Osteoblast (primary cell): ENCODE data around the gene FMO1. TPM values are rescaled to one million over a fixed set of nuclear protein-coding genes. Genes with fewer than 3 reads are reported as not detected.
A peak's percentile ranks its signal among the peaks of the same experiment; 100 is the strongest.

Experiments
- DNase-seq: peaks from one replicate; pipeline ENCODE4 v3.0.0; 2011; ENCODE audit warnings: low spot score, mixed read lengths; ENCODE audit not compliant: insufficient read length; ENCODE audit errors: missing footprints
- H2AFZ ChIP-seq: 2 replicates; pipeline ENCODE4 v1.6.0; 2011; ENCODE audit warnings: mild to moderate bottlenecking, low read length
- H3K27ac ChIP-seq: 2 replicates; pipeline ENCODE4 v1.5.1; 2011; ENCODE audit warnings: mild to moderate bottlenecking, low read depth, low read length, moderate library complexity
- H3K27me3 ChIP-seq: 2 replicates; pipeline ENCODE4 v1.6.0; 2012; ENCODE audit warnings: mild to moderate bottlenecking, control low read depth, inconsistent platforms, low read length, moderate library complexity; ENCODE audit not compliant: insufficient read depth
- H3K36me3 ChIP-seq: 2 replicates; pipeline ENCODE4 v1.5.1; 2011; ENCODE audit warnings: mild to moderate bottlenecking, low read length, control low read depth, moderate library complexity; ENCODE audit not compliant: insufficient read depth
- H3K4me1 ChIP-seq: 2 replicates; pipeline ENCODE4 v1.5.1; 2011; ENCODE audit warnings: mild to moderate bottlenecking, low read length, control low read depth, moderate library complexity; ENCODE audit not compliant: insufficient read depth
- H3K4me2 ChIP-seq: 2 replicates; pipeline ENCODE4 v1.6.0; 2011; ENCODE audit warnings: mild to moderate bottlenecking, low read length; ENCODE audit not compliant: insufficient read depth
- H3K4me3 ChIP-seq: fragments of 200-600 bp; sonication (generic); 3 replicates; pipeline ENCODE4 v1.5.1; 2012; ENCODE audit warnings: mild to moderate bottlenecking, low read length, inconsistent platforms; ENCODE audit not compliant: insufficient read depth
- H3K79me2 ChIP-seq: 2 replicates; pipeline ENCODE4 v1.6.0; 2012; ENCODE audit warnings: mild to moderate bottlenecking, low read length, control low read depth, inconsistent platforms; ENCODE audit not compliant: insufficient read depth
- H3K9me3 ChIP-seq: 2 replicates; pipeline ENCODE4 v1.5.1; 2011; ENCODE audit warnings: low read depth, low read length, control low read depth
- H4K20me1 ChIP-seq: 2 replicates; pipeline ENCODE4 v1.6.0; 2012; ENCODE audit warnings: mild to moderate bottlenecking, low read length, control low read depth; ENCODE audit not compliant: insufficient read depth
- total RNA-seq: library from RNA; depleted of rRNA; stranded (reverse); fragments of >200 nt; gene quantifications from 2 replicates; pipeline ENCODE4 v1.2.3, GENCODE V29; 2012
- TF ChIP-seq, protein P1 (sequence below): IDR thresholded peaks from 2 replicates; pipeline ENCODE4 v1.5.1; 2011; ENCODE audit warnings: mild to moderate bottlenecking, low read depth, low read length, moderate library complexity; ENCODE audit errors: extremely low read depth

Gene FMO1
- total RNA-seq, 1 donor = not detected

DNA sequence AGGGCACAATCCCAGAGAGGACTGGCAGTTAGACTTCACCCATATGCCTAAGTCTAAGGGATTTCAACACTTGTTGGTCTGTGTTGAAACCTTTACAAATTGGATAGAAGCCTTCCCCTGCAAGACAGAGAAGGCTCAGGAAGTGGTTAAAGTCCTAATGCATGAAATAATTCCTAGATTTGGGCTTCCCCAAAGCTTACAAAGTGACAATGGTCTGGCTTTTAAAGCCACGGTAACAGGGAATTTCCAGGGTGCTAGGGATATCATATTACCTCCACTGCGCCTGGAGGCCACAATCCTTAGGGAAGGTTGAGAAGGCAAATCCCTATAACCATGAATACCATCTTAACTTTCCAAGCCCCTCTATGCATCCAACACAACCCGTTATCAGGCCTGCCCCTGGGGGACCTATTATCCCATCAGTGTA, 62.4 kb downstream of the FMO1 start:
- Histone ChIP-seq H3K79me2 (no peaks in the 10 kb centered on the region), H2AFZ (no peak overlapping the region), H3K4me1 (peaks cover 6% of the 10 kb centered on the region), H3K4me3 (no peak overlapping the region), H4K20me1 (no peaks in the 10 kb centered on the region), H3K4me2 (no peak overlapping the region), H3K9me3 (no peaks in the 10 kb centered on the region), H3K27me3 (peaks cover 3% of the 10 kb centered on the region), H3K27ac (no peak overlapping the region), H3K36me3 (no peaks in the 10 kb centered on the region)
- TF ChIP-seq, protein P1, sequence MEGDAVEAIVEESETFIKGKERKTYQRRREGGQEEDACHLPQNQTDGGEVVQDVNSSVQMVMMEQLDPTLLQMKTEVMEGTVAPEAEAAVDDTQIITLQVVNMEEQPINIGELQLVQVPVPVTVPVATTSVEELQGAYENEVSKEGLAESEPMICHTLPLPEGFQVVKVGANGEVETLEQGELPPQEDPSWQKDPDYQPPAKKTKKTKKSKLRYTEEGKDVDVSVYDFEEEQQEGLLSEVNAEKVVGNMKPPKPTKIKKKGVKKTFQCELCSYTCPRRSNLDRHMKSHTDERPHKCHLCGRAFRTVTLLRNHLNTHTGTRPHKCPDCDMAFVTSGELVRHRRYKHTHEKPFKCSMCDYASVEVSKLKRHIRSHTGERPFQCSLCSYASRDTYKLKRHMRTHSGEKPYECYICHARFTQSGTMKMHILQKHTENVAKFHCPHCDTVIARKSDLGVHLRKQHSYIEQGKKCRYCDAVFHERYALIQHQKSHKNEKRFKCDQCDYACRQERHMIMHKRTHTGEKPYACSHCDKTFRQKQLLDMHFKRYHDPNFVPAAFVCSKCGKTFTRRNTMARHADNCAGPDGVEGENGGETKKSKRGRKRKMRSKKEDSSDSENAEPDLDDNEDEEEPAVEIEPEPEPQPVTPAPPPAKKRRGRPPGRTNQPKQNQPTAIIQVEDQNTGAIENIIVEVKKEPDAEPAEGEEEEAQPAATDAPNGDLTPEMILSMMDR = no peak
- DNase-seq = no peak

DNA sequence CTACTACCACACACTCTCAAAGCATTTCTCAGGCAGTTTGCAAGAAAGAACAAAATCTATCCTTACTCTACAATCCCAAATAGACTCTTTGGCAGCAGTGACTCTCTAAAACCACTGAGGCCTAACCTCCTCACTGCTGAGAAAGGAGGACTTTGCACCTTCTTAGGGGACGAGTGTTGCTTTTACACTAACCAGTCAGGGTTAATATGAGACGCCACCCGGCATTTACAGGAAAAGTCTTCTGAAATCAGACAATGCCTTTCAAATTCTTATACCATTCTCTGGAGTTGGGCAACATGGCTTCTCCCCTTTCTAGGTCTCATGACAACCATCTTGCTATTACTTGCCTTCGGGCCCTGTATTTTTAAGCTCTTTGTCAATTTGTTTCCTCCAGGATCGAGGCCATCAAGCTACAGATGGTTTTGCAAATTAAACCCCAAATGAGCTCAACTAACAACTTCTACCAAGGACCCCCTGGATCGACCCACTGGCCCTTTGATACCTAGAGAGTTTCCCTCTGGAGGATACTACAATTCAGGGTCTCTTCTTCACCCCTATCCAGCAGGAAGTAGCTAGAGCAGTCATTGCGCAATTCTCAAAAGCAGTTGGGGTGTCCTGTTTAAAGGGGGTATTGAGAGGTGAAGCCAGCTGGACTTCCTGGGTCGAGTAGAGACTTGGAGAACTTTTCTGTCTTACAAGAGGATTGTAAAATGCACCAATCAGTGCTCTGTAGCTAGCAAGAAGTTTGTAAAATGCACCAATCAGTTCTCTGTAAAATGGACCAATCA, 63.7 kb downstream of the FMO1 start:
- Histone ChIP-seq H3K4me1 (peaks cover 6% of the 10 kb centered on the region), H3K79me2 (no peaks in the 10 kb centered on the region), H3K27me3 (peaks cover 3% of the 10 kb centered on the region), H2AFZ (no peak overlapping the region), H3K27ac (no peak overlapping the region), H3K36me3 (no peaks in the 10 kb centered on the region), H4K20me1 (no peaks in the 10 kb centered on the region), H3K4me2 (no peak overlapping the region), H3K4me3 (no peak overlapping the region), H3K9me3 (no peaks in the 10 kb centered on the region)
- DNase-seq = no peak
- TF ChIP-seq, protein P1 = no peak

DNA sequence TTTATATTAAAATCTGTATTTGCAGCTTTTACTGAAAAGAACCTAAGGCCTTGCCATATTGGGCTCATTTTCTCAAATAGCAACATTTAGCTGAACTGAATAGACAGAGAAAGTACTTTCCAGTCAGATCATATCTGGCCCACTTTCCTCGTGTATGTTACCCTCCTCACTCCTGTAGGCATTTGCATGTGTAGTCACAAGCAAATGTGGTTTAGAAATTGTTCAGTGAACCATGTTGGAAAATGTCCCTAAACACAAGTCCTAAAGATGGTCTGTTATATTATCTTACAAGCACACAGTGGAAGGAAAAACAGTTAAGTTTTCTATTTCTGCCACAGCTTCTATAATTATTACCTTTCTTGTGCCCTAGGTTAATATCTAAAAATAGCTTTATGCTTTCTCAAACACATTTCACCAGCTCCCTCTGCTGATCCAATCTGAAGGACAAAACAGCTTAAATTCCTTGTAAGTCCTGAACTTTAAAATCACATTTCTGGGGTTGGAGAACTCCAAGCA, 65.1 kb downstream of the FMO1 start:
- Histone ChIP-seq H2AFZ (peak overlapping the region; percentile 7), H3K36me3 (no peaks in the 10 kb centered on the region), H3K27ac (no peak overlapping the region), H3K4me3 (no peak overlapping the region), H3K79me2 (no peaks in the 10 kb centered on the region), H3K4me2 (peak overlapping the region; percentile 39), H3K4me1 (peaks cover 6% of the 10 kb centered on the region), H3K27me3 (peaks cover 3% of the 10 kb centered on the region), H3K9me3 (no peaks in the 10 kb centered on the region), H4K20me1 (no peaks in the 10 kb centered on the region)
- no peak for DNase-seq
- TF ChIP-seq, protein P1 = no peak

DNA sequence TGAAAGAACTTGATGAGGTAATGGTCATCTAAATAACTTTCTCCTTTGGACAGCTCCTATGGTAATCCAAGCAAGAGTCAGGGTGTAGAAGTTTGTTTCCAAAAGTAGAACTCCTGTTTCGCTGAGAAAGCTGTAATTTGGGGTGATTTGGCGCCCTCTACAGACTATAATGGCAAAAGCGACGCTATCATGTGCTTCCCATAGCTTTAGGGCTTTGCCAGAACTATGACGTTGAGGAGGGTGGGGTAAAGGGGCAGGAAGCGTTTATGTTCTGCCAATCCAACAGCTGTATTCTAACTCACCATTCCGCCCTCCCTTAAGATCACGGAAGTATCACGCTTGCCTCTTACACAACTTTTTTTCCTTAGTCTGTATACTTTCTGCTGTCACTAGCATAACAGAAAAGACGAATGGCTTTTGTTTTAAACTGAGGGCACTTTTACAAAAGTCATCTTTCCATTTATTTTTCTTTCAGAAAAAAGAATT, 65.6 kb downstream of the FMO1 start, which contains the start of gene FMO4:
TSS of gene FMO4 (plus strand) at position 349 of the 486 bp plus-strand sequence. CDS start 5,643 bp downstream, outside the sequence.
- peaks cover 6% of the 10 kb centered on the region for H3K4me1 ChIP-seq
- H3K36me3 ChIP-seq = no peaks in the 10 kb centered on the region
- H3K79me2 ChIP-seq = no peaks in the 10 kb centered on the region
- peak within 1 kb of the TSS; percentile 50 for H3K4me3 ChIP-seq
- peak within 1 kb of the TSS; percentile 56 for H3K27ac ChIP-seq
- peaks cover 3% of the 10 kb centered on the region for H3K27me3 ChIP-seq
- TF ChIP-seq, protein P1 = peak; percentile 97
- H2AFZ ChIP-seq = peak within 1 kb of the TSS; percentile 75
- H4K20me1 ChIP-seq = no peaks in the 10 kb centered on the region
- H3K4me2 ChIP-seq = peak within 1 kb of the TSS; percentile 75
- no peaks in the 10 kb centered on the region for H3K9me3 ChIP-seq
- DNase-seq = peak; percentile 84
